K562 (cell line): Measurements from ENCODE around the gene NRROS. TPM values are rescaled to one million over a fixed set of nuclear protein-coding genes. Genes with fewer than 3 reads are reported as not detected.

Experiments
- polyA plus RNA-seq, 8 experiments: library from polyadenylated mRNA; depleted of rRNA in 4 of 8; stranded (reverse) in 5 of 8; unstranded in 3 of 8; fragments of >200 nt; fragmentation: Nextera tagmentation in 2 of 8; fragmentation: Illumina TruSeq in 1 of 8; extraction: Ambion mirVana in 2 of 8; extraction: Trizol in 1 of 8; gene quantifications; 2 replicates each; pipeline versions ENCODE4 v1.2.1 to v1.2.3, GENCODE V29; 2011 to 2014; ENCODE audit warnings: inconsistent platforms in 1 of 8, missing spikeins in 1 of 8
- total RNA-seq, 7 experiments: library from RNA; depleted of rRNA in 6 of 7; stranded (reverse); fragments of >200 nt in 6 of 7; fragmentation: Illumina TruSeq in 2 of 7; extraction: Trizol in 2 of 7; gene quantifications; 2 replicates each; pipeline versions ENCODE4 v1.2.1 to v1.2.3, GENCODE V29; 2011 to 2021; ENCODE audit warnings: low replicate concordance in 1 of 7
- TF ChIP-seq, protein P1 (sequence below): fragments of 200-600 bp; sonication (generic); IDR thresholded peaks from one replicate; pipeline ENCODE4 v1.6.1; 2012; ENCODE audit warnings: mild to moderate bottlenecking, low read depth, low read length, inconsistent platforms

Gene NRROS
- total and polyA plus RNA-seq, 9 of the 15 experiments (the other 6 are each of a cell fraction or from before 2014, with no cell fraction given): 0.34 to 13.8 (median 3.8) TPM

DNA sequence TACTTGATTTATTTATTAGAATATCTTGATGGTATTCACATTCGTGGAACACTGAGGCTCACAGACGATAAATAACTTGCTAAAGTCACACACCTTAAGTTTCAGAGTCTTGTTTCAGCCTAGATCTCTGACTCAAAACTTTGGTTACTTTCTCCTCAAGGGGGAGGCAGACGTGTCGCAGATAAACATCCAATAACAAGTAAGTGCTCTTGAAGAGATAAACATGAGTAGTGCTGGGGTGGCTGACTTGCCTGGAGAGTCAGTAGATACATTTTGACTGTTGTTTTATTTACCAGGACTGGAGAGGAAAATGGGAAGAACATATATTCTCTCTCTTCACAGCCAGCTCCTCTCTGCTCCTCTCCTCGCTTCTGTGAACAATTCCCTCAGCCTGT, 39.8 kb upstream of the NRROS start (continued):
- TF ChIP-seq, protein P1, sequence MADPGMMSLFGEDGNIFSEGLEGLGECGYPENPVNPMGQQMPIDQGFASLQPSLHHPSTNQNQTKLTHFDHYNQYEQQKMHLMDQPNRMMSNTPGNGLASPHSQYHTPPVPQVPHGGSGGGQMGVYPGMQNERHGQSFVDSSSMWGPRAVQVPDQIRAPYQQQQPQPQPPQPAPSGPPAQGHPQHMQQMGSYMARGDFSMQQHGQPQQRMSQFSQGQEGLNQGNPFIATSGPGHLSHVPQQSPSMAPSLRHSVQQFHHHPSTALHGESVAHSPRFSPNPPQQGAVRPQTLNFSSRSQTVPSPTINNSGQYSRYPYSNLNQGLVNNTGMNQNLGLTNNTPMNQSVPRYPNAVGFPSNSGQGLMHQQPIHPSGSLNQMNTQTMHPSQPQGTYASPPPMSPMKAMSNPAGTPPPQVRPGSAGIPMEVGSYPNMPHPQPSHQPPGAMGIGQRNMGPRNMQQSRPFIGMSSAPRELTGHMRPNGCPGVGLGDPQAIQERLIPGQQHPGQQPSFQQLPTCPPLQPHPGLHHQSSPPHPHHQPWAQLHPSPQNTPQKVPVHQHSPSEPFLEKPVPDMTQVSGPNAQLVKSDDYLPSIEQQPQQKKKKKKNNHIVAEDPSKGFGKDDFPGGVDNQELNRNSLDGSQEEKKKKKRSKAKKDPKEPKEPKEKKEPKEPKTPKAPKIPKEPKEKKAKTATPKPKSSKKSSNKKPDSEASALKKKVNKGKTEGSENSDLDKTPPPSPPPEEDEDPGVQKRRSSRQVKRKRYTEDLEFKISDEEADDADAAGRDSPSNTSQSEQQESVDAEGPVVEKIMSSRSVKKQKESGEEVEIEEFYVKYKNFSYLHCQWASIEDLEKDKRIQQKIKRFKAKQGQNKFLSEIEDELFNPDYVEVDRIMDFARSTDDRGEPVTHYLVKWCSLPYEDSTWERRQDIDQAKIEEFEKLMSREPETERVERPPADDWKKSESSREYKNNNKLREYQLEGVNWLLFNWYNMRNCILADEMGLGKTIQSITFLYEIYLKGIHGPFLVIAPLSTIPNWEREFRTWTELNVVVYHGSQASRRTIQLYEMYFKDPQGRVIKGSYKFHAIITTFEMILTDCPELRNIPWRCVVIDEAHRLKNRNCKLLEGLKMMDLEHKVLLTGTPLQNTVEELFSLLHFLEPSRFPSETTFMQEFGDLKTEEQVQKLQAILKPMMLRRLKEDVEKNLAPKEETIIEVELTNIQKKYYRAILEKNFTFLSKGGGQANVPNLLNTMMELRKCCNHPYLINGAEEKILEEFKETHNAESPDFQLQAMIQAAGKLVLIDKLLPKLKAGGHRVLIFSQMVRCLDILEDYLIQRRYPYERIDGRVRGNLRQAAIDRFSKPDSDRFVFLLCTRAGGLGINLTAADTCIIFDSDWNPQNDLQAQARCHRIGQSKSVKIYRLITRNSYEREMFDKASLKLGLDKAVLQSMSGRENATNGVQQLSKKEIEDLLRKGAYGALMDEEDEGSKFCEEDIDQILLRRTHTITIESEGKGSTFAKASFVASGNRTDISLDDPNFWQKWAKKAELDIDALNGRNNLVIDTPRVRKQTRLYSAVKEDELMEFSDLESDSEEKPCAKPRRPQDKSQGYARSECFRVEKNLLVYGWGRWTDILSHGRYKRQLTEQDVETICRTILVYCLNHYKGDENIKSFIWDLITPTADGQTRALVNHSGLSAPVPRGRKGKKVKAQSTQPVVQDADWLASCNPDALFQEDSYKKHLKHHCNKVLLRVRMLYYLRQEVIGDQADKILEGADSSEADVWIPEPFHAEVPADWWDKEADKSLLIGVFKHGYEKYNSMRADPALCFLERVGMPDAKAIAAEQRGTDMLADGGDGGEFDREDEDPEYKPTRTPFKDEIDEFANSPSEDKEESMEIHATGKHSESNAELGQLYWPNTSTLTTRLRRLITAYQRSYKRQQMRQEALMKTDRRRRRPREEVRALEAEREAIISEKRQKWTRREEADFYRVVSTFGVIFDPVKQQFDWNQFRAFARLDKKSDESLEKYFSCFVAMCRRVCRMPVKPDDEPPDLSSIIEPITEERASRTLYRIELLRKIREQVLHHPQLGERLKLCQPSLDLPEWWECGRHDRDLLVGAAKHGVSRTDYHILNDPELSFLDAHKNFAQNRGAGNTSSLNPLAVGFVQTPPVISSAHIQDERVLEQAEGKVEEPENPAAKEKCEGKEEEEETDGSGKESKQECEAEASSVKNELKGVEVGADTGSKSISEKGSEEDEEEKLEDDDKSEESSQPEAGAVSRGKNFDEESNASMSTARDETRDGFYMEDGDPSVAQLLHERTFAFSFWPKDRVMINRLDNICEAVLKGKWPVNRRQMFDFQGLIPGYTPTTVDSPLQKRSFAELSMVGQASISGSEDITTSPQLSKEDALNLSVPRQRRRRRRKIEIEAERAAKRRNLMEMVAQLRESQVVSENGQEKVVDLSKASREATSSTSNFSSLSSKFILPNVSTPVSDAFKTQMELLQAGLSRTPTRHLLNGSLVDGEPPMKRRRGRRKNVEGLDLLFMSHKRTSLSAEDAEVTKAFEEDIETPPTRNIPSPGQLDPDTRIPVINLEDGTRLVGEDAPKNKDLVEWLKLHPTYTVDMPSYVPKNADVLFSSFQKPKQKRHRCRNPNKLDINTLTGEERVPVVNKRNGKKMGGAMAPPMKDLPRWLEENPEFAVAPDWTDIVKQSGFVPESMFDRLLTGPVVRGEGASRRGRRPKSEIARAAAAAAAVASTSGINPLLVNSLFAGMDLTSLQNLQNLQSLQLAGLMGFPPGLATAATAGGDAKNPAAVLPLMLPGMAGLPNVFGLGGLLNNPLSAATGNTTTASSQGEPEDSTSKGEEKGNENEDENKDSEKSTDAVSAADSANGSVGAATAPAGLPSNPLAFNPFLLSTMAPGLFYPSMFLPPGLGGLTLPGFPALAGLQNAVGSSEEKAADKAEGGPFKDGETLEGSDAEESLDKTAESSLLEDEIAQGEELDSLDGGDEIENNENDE: no peak
